Measurements from ENCODE around the gene KLRC2. TPM values are rescaled to one million over a fixed set of nuclear protein-coding genes. Genes with fewer than 3 reads are reported as not detected.

The KLRC2 gene
- total RNA-seq = not detected in 2 replicates

GRCh38 chr12:10435816-10436215 lies at the start of gene KLRC2:
KLRC2 (minus strand) TSS chr12:10436010; CDS start chr12:10435986, 24 bp downstream.

GRCh38 chr12:10453156-10453555 lies 17.3 kb upstream of the KLRC2 start, which contains the start of gene KLRC1:
KLRC1 (minus strand) TSS chr12:10453377; CDS start chr12:10451156, 2,221 bp downstream.

GRCh38 chr12:10420334-10420733 lies 15.5 kb downstream of the KLRC2 start, which contains the start of gene KLRC3:
KLRC3 (minus strand) TSS chr12:10420595; CDS start chr12:10420550, 45 bp downstream.

GRCh38 chr12:10409392-10409791 lies 26.4 kb downstream of the KLRC2 start, which contains the start of gene KLRC4:
KLRC4 (minus strand) TSS chr12:10409757; CDS start chr12:10409575, 182 bp downstream.

GRCh38 chr12:10389904-10390303 lies 45.9 kb downstream of the KLRC2 start, which contains the start of gene KLRK1:
KLRK1 (minus strand) TSS chr12:10390041; CDS start chr12:10388810, 1,231 bp downstream.

Other genes starting within 250 kb of the KLRC2 start
- 45.7 and 105 TPM in 2 replicates for gene GABARAPL1, start 223.1 kb downstream of the KLRC2 start, total RNA-seq
- gene KLRD1, start 128.1 kb downstream of the KLRC2 start, total RNA-seq = under 0.01 TPM in 2 replicates
- not detected in 2 replicates for gene KLRK1, start 46.0 kb downstream of the KLRC2 start, total RNA-seq
- not detected in 2 replicates for gene KLRC4, start 26.3 kb downstream of the KLRC2 start, total RNA-seq
- gene KLRC3, start 15.4 kb downstream of the KLRC2 start, total RNA-seq = not detected in 2 replicates
- gene KLRC1, start 17.4 kb upstream of the KLRC2 start, total RNA-seq = not detected in 2 replicates
- gene EIF2S3B, start 69.9 kb upstream of the KLRC2 start, total RNA-seq = 0.96 and 2.6 TPM in 2 replicates
- gene MAGOHB, start 177.6 kb upstream of the KLRC2 start, total RNA-seq = 9.8 and 15.3 TPM in 2 replicates
- 12.3 and 14.7 TPM in 2 replicates for gene STYK1, start 238.0 kb upstream of the KLRC2 start, total RNA-seq

All from vein endothelial cell (primary cell).